KMS-11 (cell line): ENCODE measurements around the gene CRYM.

ENCODE experiments used
- H2AFZ ChIP-seq: fragments of 200-600 bp; sonication (generic); 2 replicates; pipeline ENCODE4 v1.6.1; 2016; ENCODE audit warnings: antibody characterized with exemption, mixed run types, low read depth
- H3K27ac ChIP-seq: fragments of 200-600 bp; sonication (generic); 2 replicates; pipeline ENCODE4 v1.6.1; 2016; ENCODE audit warnings: mild to moderate bottlenecking, mixed run types
- H3K27me3 ChIP-seq: fragments of 200-600 bp; sonication (generic); 2 replicates; pipeline ENCODE4 v1.6.1; 2017; ENCODE audit warnings: mild to moderate bottlenecking, low read depth, mixed run types, moderate library complexity; ENCODE audit not compliant: insufficient read depth
- H3K36me3 ChIP-seq: fragments of 200-600 bp; sonication (generic); 2 replicates; pipeline ENCODE4 v1.6.1; 2017; ENCODE audit warnings: mild to moderate bottlenecking, mixed run types; ENCODE audit not compliant: insufficient read depth
- H3K4me1 ChIP-seq: fragments of 200-600 bp; sonication (generic); 2 replicates; pipeline ENCODE4 v1.6.1; 2016; ENCODE audit warnings: mild to moderate bottlenecking, low read depth, mixed run types; ENCODE audit not compliant: poor library complexity, severe bottlenecking
- H3K4me2 ChIP-seq: fragments of 200-600 bp; sonication (generic); 2 replicates; pipeline ENCODE4 v1.7.0; 2016; ENCODE audit warnings: mild to moderate bottlenecking, mixed run types
- H3K4me3 ChIP-seq: fragments of 200-600 bp; sonication (generic); IDR thresholded peaks from 2 replicates; pipeline ENCODE4 v1.6.1; 2017; ENCODE audit warnings: low read depth, low read length, mixed read lengths; ENCODE audit not compliant: insufficient read depth
- H3K79me2 ChIP-seq: fragments of 200-600 bp; sonication (generic); 2 replicates; pipeline ENCODE4 v1.6.1; 2016; ENCODE audit warnings: low read depth, mixed run types; ENCODE audit not compliant: insufficient read depth
- H3K9ac ChIP-seq: fragments of 200-600 bp; sonication (generic); 2 replicates; pipeline ENCODE4 v1.6.1; 2016; ENCODE audit warnings: mild to moderate bottlenecking, mixed run types
- H4K20me1 ChIP-seq: fragments of 200-600 bp; sonication (generic); 2 replicates; pipeline ENCODE4 v1.6.1; 2016; ENCODE audit warnings: mild to moderate bottlenecking, mixed run types; ENCODE audit not compliant: insufficient read depth
- CTCF ChIP-seq: fragments of 200-600 bp; sonication (generic); conservative IDR thresholded peaks from 2 replicates; pipeline ENCODE4 v1.6.1; 2017; ENCODE audit warnings: low read depth, mild to moderate bottlenecking, antibody characterized with exemption, low read length, moderate library complexity, mixed read lengths

The CRYM gene

DNA sequence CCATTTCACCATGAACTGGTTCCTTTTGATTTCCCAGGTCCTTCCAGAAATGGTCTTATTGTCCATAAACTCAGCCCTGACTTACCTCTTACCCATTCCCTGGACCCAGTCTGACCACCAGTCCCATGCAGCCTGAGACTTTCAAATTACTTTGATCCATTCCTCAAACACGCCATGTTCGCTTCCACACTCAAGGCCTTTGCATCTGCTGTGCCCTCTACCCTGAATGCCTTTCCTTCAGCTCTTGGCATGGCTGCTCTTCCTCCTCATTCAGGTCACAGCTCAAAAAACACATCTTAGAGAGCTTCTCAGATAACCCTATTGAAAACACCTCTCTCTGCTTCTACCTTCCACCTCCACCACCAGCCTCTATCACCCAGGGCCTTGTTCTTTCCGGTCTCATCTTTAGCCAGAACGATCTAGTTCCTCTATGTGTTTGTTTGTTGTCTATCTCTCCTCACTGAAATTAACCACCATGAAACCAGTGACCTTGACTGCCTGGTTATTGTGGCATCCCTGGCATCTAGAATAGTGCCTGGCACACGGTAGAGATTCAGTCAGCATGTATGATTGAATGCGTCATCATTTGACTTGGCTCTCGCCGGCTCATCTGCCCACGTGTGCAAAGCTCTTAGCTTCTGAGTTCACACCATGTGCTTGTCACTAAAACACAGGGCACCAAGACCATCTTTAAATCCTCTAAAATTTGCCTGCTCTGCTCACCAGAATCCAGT, 12.8 kb downstream of the CRYM start:
- H4K20me1 ChIP-seq, result no peaks in the 10 kb centered on the region
- H3K4me2 ChIP-seq, result no peak overlapping the region
- H3K9ac ChIP-seq, result no peak overlapping the region

DNA sequence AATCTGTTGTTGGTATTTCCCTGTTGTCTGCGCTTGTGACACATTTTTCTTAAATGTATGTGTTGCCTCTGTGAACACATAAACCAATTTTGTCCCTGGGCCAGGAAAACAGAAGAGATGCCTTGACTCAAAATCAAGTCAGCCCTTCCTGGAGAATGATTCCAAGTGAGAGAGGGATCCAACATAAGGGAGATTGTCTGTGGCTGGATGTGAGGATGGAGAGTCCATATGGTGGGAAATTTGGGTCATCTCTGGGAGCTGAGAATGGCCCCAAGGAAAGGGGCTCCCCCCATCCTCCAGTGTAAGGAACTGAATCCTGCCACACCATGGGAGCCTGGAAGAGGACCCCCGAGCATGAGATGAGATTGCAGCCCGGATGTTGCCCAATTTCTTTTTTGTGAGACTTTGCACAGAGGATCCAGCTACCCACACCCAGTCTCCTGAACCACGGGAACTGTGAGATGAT, 13.5 kb downstream of the CRYM start:
- Histone ChIP-seq H2AFZ (no peak overlapping the region), H3K36me3 (no peaks in the 10 kb centered on the region), H3K27ac (no peak overlapping the region), H4K20me1 (no peaks in the 10 kb centered on the region), H3K4me2 (no peak overlapping the region), H3K27me3 (no peaks in the 10 kb centered on the region), H3K4me3 (no peak overlapping the region), H3K79me2 (no peaks in the 10 kb centered on the region), H3K9ac (no peak overlapping the region), H3K4me1 (no peaks in the 10 kb centered on the region)
- TF ChIP-seq CTCF, result no peak

More for the DNA sequence above, 12.8 kb downstream of the CRYM start:
- no peaks in the 10 kb centered on the region for H3K79me2 ChIP-seq
- H3K36me3 ChIP-seq, result no peaks in the 10 kb centered on the region
- TF ChIP-seq CTCF, result no peak
- H3K4me3 ChIP-seq, result no peak overlapping the region
- H3K4me1 ChIP-seq, result no peaks in the 10 kb centered on the region
- H2AFZ ChIP-seq, result no peak overlapping the region
- H3K27me3 ChIP-seq, result no peaks in the 10 kb centered on the region
- no peak overlapping the region for H3K27ac ChIP-seq

- no peaks in the 10 kb centered on the region for H4K20me1 ChIP-seq
- H3K4me2 ChIP-seq, result no peak overlapping the region
- H3K79me2 ChIP-seq, result no peaks in the 10 kb centered on the region
Observed at GRCh38 chr16:21263640-21264570, 14.2 kb downstream of the CRYM start.

More at GRCh38 chr16:21263640-21264570, 14.2 kb downstream of the CRYM start:
- no peak overlapping the region for H3K27ac ChIP-seq
- H2AFZ ChIP-seq, result no peak overlapping the region
- no peaks in the 10 kb centered on the region for H3K4me1 ChIP-seq
- H3K36me3 ChIP-seq, result no peaks in the 10 kb centered on the region
- H3K4me3 ChIP-seq, result no peak overlapping the region
- no peaks in the 10 kb centered on the region for H3K27me3 ChIP-seq
- H3K9ac ChIP-seq, result no peak overlapping the region
- TF ChIP-seq CTCF, result no peak
